Mucosa of rectum (tissue), 2 donors: ENCODE measurements around the gene SMOC1.

Experiments used
- H3K27ac ChIP-seq, 2 donors: one replicate each; pipeline ENCODE4 v1.7.0; 2013; ENCODE audit warnings: inconsistent platforms in 2 of 2, low read depth in 2 of 2, low read length in 2 of 2
- H3K27me3 ChIP-seq, 2 donors: one replicate each; pipeline ENCODE4 v1.7.0; 2013; ENCODE audit warnings: low read length in 2 of 2; ENCODE audit not compliant: control insufficient read depth in 2 of 2, insufficient read depth in 2 of 2
- H3K36me3 ChIP-seq, 2 donors: one replicate each; pipeline ENCODE4 v1.7.0; 2013; ENCODE audit warnings: low read length in 2 of 2; ENCODE audit not compliant: control insufficient read depth in 2 of 2, insufficient read depth in 2 of 2
- H3K4me1 ChIP-seq, 2 donors: one replicate each; pipeline ENCODE4 v1.7.0; 2013; ENCODE audit warnings: low read length in 2 of 2, mild to moderate bottlenecking in 1 of 2; ENCODE audit not compliant: control insufficient read depth in 2 of 2, insufficient read depth in 2 of 2
- H3K4me3 ChIP-seq, 2 donors: one replicate each; pipeline ENCODE4 v1.7.0; 2013; ENCODE audit warnings: low read length in 2 of 2
- H3K9ac ChIP-seq, 2 donors: one replicate each; pipeline ENCODE4 v1.7.0; 2013; ENCODE audit warnings: low read length in 2 of 2, low read depth in 1 of 2, mild to moderate bottlenecking in 1 of 2
- H3K9me3 ChIP-seq, 2 donors: one replicate each; pipeline ENCODE4 v1.7.0; 2013; ENCODE audit warnings: low read length in 2 of 2; ENCODE audit not compliant: control insufficient read depth in 2 of 2
- donor health status: healthy.
- donor health status: Normal muscosa, but diverticular disease.

Gene SMOC1

DNA sequence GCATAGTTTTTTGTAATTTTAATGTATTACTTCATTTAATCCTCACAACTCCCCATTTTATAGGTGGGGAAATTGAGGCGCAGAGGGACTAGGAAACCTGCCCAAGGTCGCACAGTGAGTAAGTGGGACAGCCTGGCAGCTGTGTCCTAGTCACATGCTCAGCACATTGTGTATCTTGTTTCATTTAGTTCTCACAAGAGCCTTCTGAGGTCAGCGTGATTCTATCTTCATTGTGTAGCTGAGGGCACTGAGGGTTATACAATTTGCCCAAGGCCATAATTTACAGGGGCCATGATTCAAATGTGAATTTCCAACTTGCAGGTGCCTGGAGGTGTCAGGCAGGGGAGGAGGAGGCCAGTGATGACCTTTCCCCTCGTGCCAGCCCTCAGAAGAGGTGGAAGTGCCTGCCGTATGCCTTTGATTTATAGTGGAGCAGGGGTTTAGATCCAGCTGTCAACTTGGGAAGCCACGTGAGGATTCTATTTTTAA lies 30.3 kb upstream of the SMOC1 start:
- no peak overlapping the region for H3K27ac ChIP-seq
- H3K9me3 ChIP-seq: no peaks in the 10 kb centered on the region
- H3K4me3 ChIP-seq: no peak overlapping the region
- H3K9ac ChIP-seq: no peak overlapping the region
- H3K27me3 ChIP-seq: peaks cover 0 to 4% of the 10 kb centered on the region in 2 donors
- H3K36me3 ChIP-seq: no peaks in the 10 kb centered on the region
- no peaks in the 10 kb centered on the region for H3K4me1 ChIP-seq

DNA sequence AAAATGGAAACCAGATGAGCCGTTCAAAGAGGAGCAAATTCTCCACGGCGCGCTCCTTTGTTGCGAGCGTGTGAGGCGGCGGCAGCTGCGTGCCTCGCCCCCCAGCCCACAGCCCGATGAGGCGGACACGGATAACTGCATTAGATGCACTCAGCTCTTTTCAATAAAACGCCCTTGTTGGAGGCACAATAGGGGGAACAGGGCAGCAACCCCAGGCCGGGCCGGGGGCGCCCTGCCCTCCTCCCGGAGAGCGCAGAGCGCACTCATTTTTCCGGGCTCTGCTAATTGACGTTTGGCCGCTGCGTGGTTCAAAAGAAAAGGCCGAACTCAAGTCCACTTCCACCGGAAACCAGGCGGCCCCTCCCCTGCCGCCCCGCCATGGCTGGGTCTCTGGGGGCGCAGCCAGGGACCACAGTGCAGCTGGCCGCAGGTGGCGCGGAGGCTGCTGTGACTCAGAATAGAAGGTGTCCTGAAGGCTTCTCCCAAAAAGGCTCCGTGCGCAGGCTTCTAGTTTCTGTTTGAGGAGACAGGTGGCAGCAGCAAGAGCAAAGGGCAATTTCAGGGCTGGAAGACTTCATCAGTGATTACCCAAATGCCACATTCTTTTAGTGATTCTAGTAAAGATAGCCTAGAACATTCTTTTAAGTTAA lies 29.0 kb upstream of the SMOC1 start:
- H3K4me1 ChIP-seq: no peaks in the 10 kb centered on the region
- H3K36me3 ChIP-seq: no peaks in the 10 kb centered on the region
- H3K27me3 ChIP-seq: peaks cover 0 to 4% of the 10 kb centered on the region in 2 donors
- H3K27ac ChIP-seq: no peak overlapping the region
- no peak overlapping the region for H3K4me3 ChIP-seq
- H3K9me3 ChIP-seq: no peaks in the 10 kb centered on the region
- H3K9ac ChIP-seq: no peak overlapping the region

DNA sequence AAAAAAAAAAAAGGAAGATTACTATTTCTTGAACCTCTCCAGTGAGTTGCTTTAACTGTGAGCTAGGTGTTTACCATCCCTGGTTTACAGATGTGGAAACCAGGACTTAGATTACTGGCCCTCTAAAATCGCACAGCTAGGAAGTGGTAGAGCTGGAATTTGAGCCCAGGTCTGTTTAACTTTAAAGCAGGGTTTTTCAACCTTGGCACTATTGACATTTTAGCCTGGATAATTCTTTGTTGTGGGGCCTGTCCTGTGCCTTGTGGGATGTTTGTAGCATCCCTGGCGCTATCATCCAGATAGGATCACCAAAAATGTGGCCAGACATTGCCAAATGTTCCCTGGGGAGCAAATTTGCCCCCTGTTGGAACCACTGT lies 28.5 kb upstream of the SMOC1 start:
- no peak overlapping the region for H3K27ac ChIP-seq
- H3K9me3 ChIP-seq: no peaks in the 10 kb centered on the region

DNA sequence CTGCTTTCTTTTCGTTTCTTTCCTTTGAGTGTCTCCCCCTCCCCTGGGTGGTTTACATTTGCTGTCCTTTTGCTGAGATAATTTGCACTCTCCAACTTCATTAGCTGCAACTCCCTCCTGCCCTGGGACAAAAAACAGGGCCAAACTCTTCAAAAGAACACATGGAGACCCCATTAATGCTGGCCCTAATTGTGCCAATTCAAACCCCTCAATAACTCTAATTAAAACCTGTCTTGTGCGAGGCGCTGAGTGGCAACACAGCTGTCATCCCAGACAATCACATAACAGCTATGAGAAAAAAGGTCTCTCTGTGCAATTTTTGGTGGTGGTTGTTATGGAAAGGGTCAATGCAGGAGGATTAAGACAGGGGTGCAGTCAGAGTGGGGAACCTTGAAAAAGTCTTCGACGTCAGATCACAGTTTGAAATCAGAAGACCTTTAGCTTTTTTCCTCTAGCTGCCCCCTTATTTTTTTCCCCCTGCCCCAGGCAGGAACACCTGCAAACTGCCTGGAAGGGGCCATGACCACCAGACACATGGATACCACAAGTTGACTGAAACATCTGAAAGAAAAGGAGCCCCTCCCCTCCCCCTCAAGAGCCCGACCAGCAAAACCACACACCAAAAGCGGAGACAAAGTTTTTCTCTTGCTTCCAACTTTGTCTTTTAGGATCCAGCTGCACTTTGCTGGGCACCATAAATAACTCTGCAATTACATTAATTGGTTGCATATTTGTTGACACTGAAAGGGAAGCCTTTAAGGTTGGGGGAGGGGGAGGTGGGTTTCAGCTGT lies 26.5 kb upstream of the SMOC1 start:
- H3K36me3 ChIP-seq: no peaks in the 10 kb centered on the region
- no peak overlapping the region for H3K4me3 ChIP-seq
- no peak overlapping the region for H3K27ac ChIP-seq
- no peak overlapping the region for H3K9ac ChIP-seq
- H3K27me3 ChIP-seq: peaks cover 0 to 7% of the 10 kb centered on the region in 2 donors
- no peaks in the 10 kb centered on the region for H3K9me3 ChIP-seq
- no peaks in the 10 kb centered on the region for H3K4me1 ChIP-seq

More for the DNA sequence above, 28.5 kb upstream of the SMOC1 start:
- Histone ChIP-seq H3K4me3 (no peak overlapping the region), H3K36me3 (no peaks in the 10 kb centered on the region), H3K27me3 (peaks cover 0 to 4% of the 10 kb centered on the region in 2 donors), H3K9ac (no peak overlapping the region), H3K4me1 (no peaks in the 10 kb centered on the region)

DNA sequence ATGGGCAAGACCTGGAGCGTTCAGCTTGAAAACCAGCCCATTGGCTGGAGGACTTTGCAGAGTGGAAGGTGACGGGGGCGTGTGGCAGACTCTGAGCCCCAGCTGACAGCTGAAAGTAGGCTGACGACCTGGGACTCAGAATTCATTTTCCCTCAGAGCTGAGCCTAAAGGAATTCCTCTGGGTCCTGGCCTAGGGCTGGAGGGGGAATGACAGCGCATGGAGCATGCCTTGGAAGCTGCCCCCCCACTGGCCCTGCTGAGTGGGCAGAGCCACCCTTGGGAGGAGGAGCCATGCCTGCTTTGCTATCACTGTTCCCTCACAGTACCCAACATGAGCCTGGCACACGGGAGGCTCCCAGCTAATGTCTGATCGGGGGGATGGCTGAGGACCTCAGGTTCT lies 25.4 kb upstream of the SMOC1 start:
- Histone ChIP-seq H3K27me3 (peaks cover 0 to 7% of the 10 kb centered on the region in 2 donors), H3K27ac (no peak overlapping the region), H3K4me1 (no peaks in the 10 kb centered on the region), H3K9ac (no peak overlapping the region), H3K4me3 (no peak overlapping the region), H3K36me3 (no peaks in the 10 kb centered on the region), H3K9me3 (no peaks in the 10 kb centered on the region)

DNA sequence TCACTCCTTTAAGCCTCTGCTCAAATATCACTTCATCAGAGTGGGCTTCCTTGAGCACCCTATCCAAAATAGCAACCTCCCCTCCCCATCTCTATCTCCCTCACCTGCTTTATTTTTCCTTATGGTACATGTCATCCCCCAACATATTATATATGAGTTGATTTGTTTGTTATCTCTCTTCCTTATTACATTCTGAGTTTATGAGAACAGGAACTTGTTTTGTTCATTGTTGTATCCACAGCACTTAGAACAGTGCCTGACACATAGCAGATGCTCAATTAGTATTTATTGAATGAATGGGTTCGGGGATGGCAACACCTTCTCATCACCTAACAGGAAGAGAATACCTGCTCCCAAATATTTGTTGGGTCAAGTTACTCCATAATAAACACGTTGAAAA lies 24.6 kb upstream of the SMOC1 start:
- H3K4me3 ChIP-seq: no peak overlapping the region
- no peak overlapping the region for H3K9ac ChIP-seq
- no peaks in the 10 kb centered on the region for H3K9me3 ChIP-seq
- H3K4me1 ChIP-seq: no peaks in the 10 kb centered on the region
- peaks cover 0 to 7% of the 10 kb centered on the region in 2 donors for H3K27me3 ChIP-seq
- no peak overlapping the region for H3K27ac ChIP-seq
- no peaks in the 10 kb centered on the region for H3K36me3 ChIP-seq

DNA sequence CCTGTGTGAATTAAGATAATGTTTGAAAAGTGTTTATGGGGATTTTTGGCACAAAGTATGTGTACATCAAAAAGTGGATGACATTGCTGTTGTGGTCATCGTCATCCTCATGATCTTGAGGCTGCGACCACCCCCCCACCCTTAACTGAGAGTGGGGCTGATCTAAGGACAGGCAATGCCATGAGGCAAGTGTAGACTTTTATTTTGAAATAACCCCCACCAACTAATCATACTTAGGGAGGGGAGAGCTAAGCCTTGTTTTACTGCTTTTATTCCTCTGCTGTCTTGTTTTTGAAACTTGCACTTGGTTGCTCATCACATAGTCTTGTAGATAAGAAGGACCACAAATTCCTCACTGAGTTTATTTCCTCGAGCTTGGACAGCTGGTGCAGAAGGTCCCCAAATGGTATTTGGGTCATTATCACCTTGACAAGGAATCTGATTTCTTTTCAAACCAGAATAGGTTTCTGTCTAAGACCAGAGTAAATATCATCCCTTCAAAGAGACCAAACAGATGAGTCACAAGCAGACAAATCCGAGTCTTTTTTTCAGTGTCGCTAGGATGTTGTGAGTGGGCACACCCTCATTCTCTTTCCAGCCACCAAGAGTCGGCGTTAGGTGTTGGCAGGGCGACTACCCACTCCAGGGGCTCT lies 23.9 kb upstream of the SMOC1 start:
- H3K4me3 ChIP-seq: no peak overlapping the region
- no peaks in the 10 kb centered on the region for H3K9me3 ChIP-seq
- H3K27me3 ChIP-seq: peaks cover 0 to 7% of the 10 kb centered on the region in 2 donors
- H3K4me1 ChIP-seq: no peaks in the 10 kb centered on the region
- no peak overlapping the region for H3K9ac ChIP-seq
- H3K36me3 ChIP-seq: no peaks in the 10 kb centered on the region
- no peak overlapping the region for H3K27ac ChIP-seq

DNA sequence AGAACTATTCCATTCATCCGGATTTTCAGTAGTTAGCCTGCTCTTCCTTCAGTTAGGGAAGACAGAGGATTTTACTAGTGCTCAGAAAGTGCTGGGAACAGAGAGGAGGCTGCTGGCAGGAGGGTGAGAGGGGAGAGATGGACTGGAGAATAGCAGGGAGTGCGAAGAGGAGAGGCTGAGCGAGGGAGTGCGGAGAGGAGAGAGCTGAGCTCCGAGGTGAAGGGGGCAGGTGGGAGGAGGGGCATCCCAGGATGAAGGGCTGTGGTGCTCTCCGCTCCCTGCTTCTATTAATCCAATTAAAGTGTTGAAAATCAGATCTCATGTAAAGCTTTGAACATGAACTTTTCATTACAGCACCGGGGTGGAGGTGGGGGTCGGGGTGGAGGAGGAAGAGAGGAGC lies 20.4 kb upstream of the SMOC1 start:
- H3K36me3 ChIP-seq: no peaks in the 10 kb centered on the region
- no peaks in the 10 kb centered on the region for H3K4me1 ChIP-seq
- no peak overlapping the region for H3K27ac ChIP-seq
- H3K9ac ChIP-seq: no peak overlapping the region
- peaks cover 0 to 3% of the 10 kb centered on the region in 2 donors for H3K27me3 ChIP-seq
- no peak overlapping the region for H3K4me3 ChIP-seq
- H3K9me3 ChIP-seq: no peaks in the 10 kb centered on the region

DNA sequence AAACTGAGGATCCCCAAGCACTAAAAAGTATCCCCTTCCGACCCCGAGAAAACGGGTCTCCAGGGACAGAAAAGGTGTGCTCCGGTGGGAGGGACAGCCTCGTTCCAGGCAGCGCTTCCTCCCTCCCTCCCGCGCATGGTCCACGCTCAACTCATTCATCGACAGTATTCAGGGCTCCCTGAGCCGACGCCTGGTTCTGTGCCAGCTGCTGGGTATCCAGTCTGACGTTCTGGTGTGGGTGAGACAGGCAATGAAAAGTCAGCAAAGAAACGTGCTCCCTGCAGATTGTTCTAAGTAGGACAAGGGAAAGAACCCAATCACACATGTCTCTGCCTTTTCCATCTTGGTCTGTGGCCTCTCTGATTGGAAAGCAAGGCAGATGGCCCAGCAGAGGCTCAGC lies 19.6 kb upstream of the SMOC1 start:
- Histone ChIP-seq H3K36me3 (no peaks in the 10 kb centered on the region), H3K27me3 (peaks cover 0 to 3% of the 10 kb centered on the region in 2 donors), H3K27ac (no peak overlapping the region), H3K9ac (no peak overlapping the region), H3K4me1 (no peaks in the 10 kb centered on the region), H3K4me3 (no peak overlapping the region), H3K9me3 (peaks cover 0 to 2% of the 10 kb centered on the region in 2 donors)

DNA sequence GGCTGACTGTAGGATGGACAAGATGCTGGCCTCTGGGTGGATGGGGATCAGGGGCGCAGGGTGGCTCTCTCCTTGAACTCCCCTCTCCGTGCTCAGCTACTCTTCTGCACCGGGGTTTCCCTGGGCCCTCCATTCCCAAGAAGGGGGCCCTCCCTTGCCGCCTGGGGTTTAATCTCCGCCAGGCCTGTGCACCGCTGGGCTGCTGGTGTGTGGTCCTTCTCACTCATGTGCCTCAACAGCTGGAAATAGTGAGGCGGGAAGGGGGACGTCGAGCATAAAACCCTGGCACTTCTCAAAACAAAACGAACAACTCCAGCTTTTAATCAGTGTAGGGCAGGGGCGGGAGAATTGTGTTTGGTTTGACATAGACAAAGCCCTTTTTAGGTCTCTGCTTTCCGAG lies 19.0 kb upstream of the SMOC1 start:
- Histone ChIP-seq H3K27me3 (peaks cover 0 to 3% of the 10 kb centered on the region in 2 donors), H3K36me3 (no peaks in the 10 kb centered on the region), H3K4me1 (no peaks in the 10 kb centered on the region), H3K4me3 (no peak overlapping the region), H3K9ac (no peak overlapping the region), H3K9me3 (peaks cover 0 to 2% of the 10 kb centered on the region in 2 donors), H3K27ac (no peak overlapping the region)
